GM12878 (cell line): Measurements from ENCODE around the gene KRTAP26-1. TPM values are rescaled to one million over a fixed set of nuclear protein-coding genes. Genes with fewer than 3 reads are reported as not detected.

Source experiments
- ATAC-seq: fragments of 200-7000 bp; cut with Tn5 transposase; 3 replicates; pipeline ENCODE4 v1.9.1; 2020; ENCODE audit warnings: mild to moderate bottlenecking, moderate library complexity
- BruUV-seq: library from RNA; stranded (reverse); fragments of 400-500 nt; replicated peaks from 2 replicates; lab custom pipeline; 2021; lab: Mats Ljungman, UMichigan
- CTCF ChIA-PET: fragments of 300-600 bp; sonication (Branson Sonifier 250); formaldehyde crosslinking; extraction: SDS; loops from one replicate; lab custom pipeline; 2021; ENCODE audit warnings: inconsistent platforms; lab: Yijun Ruan, JAX
- POLR2A ChIA-PET: fragments of 350-600 bp; formaldehyde crosslinking; extraction: SDS; loops from one replicate; lab custom pipeline; 2021; ENCODE audit warnings: inconsistent platforms; lab: Charles Lee
- RAD21 ChIA-PET: fragments of 300-600 bp; sonication (Branson Sonifier 250); formaldehyde crosslinking; loops from one replicate; lab custom pipeline; 2023; ENCODE audit warnings: antibody characterized with exemption; ENCODE audit not compliant: unreplicated experiment; lab: Charles Lee
- SMC1A ChIA-PET: fragments of 300-600 bp; sonication (Branson Sonifier 250); formaldehyde crosslinking; loops from one replicate; lab custom pipeline; 2023; ENCODE audit not compliant: unreplicated experiment, uncharacterized antibody; lab: Charles Lee
- DNase-seq: peaks from one replicate; pipeline ENCODE4 v3.0.0-alpha.2; 2011; ENCODE audit warnings: low read depth, low spot score
- FAIRE-seq: peaks from 3 replicates; lab custom pipeline; 2011; peaks lifted over from hg19 to GRCh38; lab: Jason Lieb, UNC
- H2AFZ ChIP-seq: 2 replicates; pipeline ENCODE4 v1.6.0; 2011; ENCODE audit warnings: low read depth, low read length, control low read depth; ENCODE audit not compliant: control insufficient read depth
- H3K27ac ChIP-seq: 2 replicates; pipeline ENCODE4 v1.5.1; 2011; ENCODE audit warnings: control low read depth; ENCODE audit not compliant: control insufficient read depth, insufficient read depth
- H3K27me3 ChIP-seq, 2 experiments: replicated peaks in 1 of 2; 2 replicates each; pipeline versions ENCODE4 v1.6.0 to v1.6.1; 2011; ENCODE audit warnings: low read length in 1 of 2; ENCODE audit not compliant: control insufficient read depth in 2 of 2, insufficient read depth in 2 of 2
- H3K36me3 ChIP-seq, 2 experiments: 2 replicates each; pipeline ENCODE4 v1.5.1; 2011; ENCODE audit warnings: low read length in 1 of 2; ENCODE audit not compliant: control insufficient read depth in 2 of 2, insufficient read depth in 2 of 2
- H3K4me1 ChIP-seq: 2 replicates; pipeline ENCODE4 v1.6.1; 2011; ENCODE audit warnings: mild to moderate bottlenecking, low read length, moderate library complexity, mixed read lengths; ENCODE audit not compliant: control insufficient read depth, insufficient read depth
- H3K4me2 ChIP-seq: 2 replicates; pipeline ENCODE4 v1.6.0; 2011; ENCODE audit warnings: control low read depth; ENCODE audit not compliant: control insufficient read depth, insufficient read depth
- H3K4me3 ChIP-seq: fragments of 200-600 bp; sonication (generic); 2 replicates; pipeline ENCODE4 v1.5.1; 2016
- H3K79me2 ChIP-seq: 2 replicates; pipeline ENCODE4 v1.6.0; 2011; ENCODE audit warnings: low read length; ENCODE audit not compliant: control insufficient read depth, insufficient read depth
- H3K9ac ChIP-seq: 2 replicates; pipeline ENCODE4 v1.8.0; 2011; ENCODE audit warnings: low read length, control low read depth, mixed read lengths; ENCODE audit not compliant: control insufficient read depth, insufficient read depth
- H3K9me3 ChIP-seq: replicated peaks from 3 replicates; pipeline ENCODE4 v1.5.1; 2011; ENCODE audit warnings: mild to moderate bottlenecking, low read length; ENCODE audit not compliant: control insufficient read depth, insufficient read depth
- H4K20me1 ChIP-seq: 2 replicates; pipeline ENCODE4 v1.6.0; 2011; ENCODE audit not compliant: control insufficient read depth, insufficient read depth
- BACH1 ChIP-seq: fragments of 450-650 bp; IDR thresholded peaks from 2 replicates; pipeline ENCODE4 v1.6.1; 2017; ENCODE audit warnings: mild to moderate bottlenecking, borderline replicate concordance
- BRCA1 ChIP-seq: IDR thresholded peaks from 2 replicates; pipeline ENCODE4 v1.6.1; 2011; ENCODE audit warnings: low read depth, low read length, improper control_type of control experiment
- FOXK2 ChIP-seq: fragments of 450-650 bp; IDR thresholded peaks from 2 replicates; pipeline ENCODE4 v1.6.1; 2017; ENCODE audit warnings: mild to moderate bottlenecking, moderate library complexity
- GATAD2B ChIP-seq: fragments of 450-650 bp; conservative IDR thresholded peaks from 2 replicates; pipeline ENCODE4 v1.6.1; 2017; ENCODE audit warnings: low read depth, mild to moderate bottlenecking, moderate library complexity
- HDGF ChIP-seq: fragments of 450-650 bp; IDR thresholded peaks from 2 replicates; pipeline ENCODE4 v1.6.1; 2016; ENCODE audit warnings: antibody characterized with exemption
- NFXL1 ChIP-seq: fragments of 450-650 bp; IDR thresholded peaks from 2 replicates; pipeline ENCODE4 v1.6.1; 2017; ENCODE audit warnings: antibody characterized with exemption, mild to moderate bottlenecking, borderline replicate concordance
- NRF1 ChIP-seq: conservative IDR thresholded peaks from 2 replicates; pipeline ENCODE4 v1.6.1; 2011; ENCODE audit warnings: mild to moderate bottlenecking, low read depth, low read length, improper control_type of control experiment
- POLR2A ChIP-seq: IDR thresholded peaks from 2 replicates; pipeline ENCODE4 v1.6.1; 2011; ENCODE audit warnings: low read depth, mild to moderate bottlenecking, low read length
- POLR2AphosphoS5 ChIP-seq: IDR thresholded peaks from 2 replicates; pipeline ENCODE4 v1.6.1; 2011; ENCODE audit warnings: mild to moderate bottlenecking, low read length, inconsistent platforms
- RBBP5 ChIP-seq: fragments of 200-600 bp; sonication (generic); conservative IDR thresholded peaks from 2 replicates; pipeline ENCODE4 v1.6.1; 2016
- RELA ChIP-seq: fragments of 450-650 bp; IDR thresholded peaks from 2 replicates; pipeline ENCODE4 v1.8.0; 2014; ENCODE audit warnings: borderline replicate concordance; ENCODE audit not compliant: partially characterized antibody
- SMC3 ChIP-seq: IDR thresholded peaks from 2 replicates; pipeline ENCODE4 v1.6.1; 2011; ENCODE audit warnings: low read length, improper control_type of control experiment, borderline replicate concordance
- SREBF2 ChIP-seq: IDR thresholded peaks from 2 replicates; pipeline ENCODE4 v1.6.1; 2012; ENCODE audit warnings: mild to moderate bottlenecking, low read length
- TARDBP ChIP-seq: IDR thresholded peaks from 2 replicates; pipeline ENCODE4 v1.6.1; 2016; ENCODE audit warnings: borderline replicate concordance
- YY1 ChIP-seq: IDR thresholded peaks from 2 replicates; pipeline ENCODE4 v1.6.1; 2011; ENCODE audit warnings: low read depth, mild to moderate bottlenecking, low read length
- ZBED1 ChIP-seq: IDR thresholded peaks from 2 replicates; pipeline ENCODE4 v1.6.1; 2016; ENCODE audit warnings: borderline replicate concordance
- ZBTB4 ChIP-seq: fragments of 450-650 bp; formaldehyde crosslinking; IDR thresholded peaks from 2 replicates; pipeline ENCODE4 v1.4.0; 2022; ENCODE audit warnings: mild to moderate bottlenecking, moderate library complexity
- WGBS: methylation state at CpG from one replicate; pipeline ENCODE4 v1.1.6; 2016; ENCODE audit warnings: low lambda C conversion rate; ENCODE audit not compliant: insufficient replicate concordance, insufficient coverage; ENCODE audit errors: missing lambda C conversion rate; 5-methylcytosine and 5-hydroxymethylcytosine counted together
- in situ Hi-C: fragments of 300-500 bp; cut with MboI; formaldehyde crosslinking; loops from 9 replicates; pipeline ENCODE4 v1.14.3; 2018; ENCODE audit warnings: mixed read lengths
- intact Hi-C: fragments of 100-400 bp; cut with micrococcal nuclease; formaldehyde crosslinking; loops from one replicate; pipeline ENCODE4 v1.14.2; 2022; ENCODE audit not compliant: unreplicated experiment
- polyA plus RNA-seq, 11 experiments: library from polyadenylated mRNA; depleted of rRNA in 4 of 11; unstranded in 6 of 11; stranded (reverse) in 5 of 11; fragments of >200 nt; fragmentation: Nextera tagmentation in 4 of 11; fragmentation: Illumina TruSeq in 1 of 11; extraction: Ambion mirVana in 4 of 11; extraction: Trizol in 1 of 11; gene quantifications; 1 replicate in 1 of 11; 2 replicates in 10 of 11; pipeline versions ENCODE4 v1.2.1 to v1.2.3, GENCODE V29; 2011 to 2016; ENCODE audit warnings: inconsistent platforms in 2 of 11, missing spikeins in 2 of 11, low read depth in 1 of 11
- total RNA-seq, 4 experiments: library from RNA; depleted of rRNA in 3 of 4; stranded (reverse); fragments of >200 nt in 3 of 4; fragmentation: Illumina TruSeq in 1 of 4; extraction: Trizol in 1 of 4; gene quantifications; 2 replicates each; pipeline versions ENCODE4 v1.2.1 to v1.2.3, GENCODE V29; 2013 to 2021
- TF ChIP-seq, protein P1 (sequence below): IDR thresholded peaks from 2 replicates; pipeline ENCODE4 v1.6.1; 2012; ENCODE audit warnings: low read depth, low read length, improper control_type of control experiment
- TF ChIP-seq, protein P2 (sequence below): fragments of 450-650 bp; IDR thresholded peaks from 2 replicates; pipeline ENCODE4 v1.6.1; 2016; ENCODE audit warnings: mild to moderate bottlenecking
- TF ChIP-seq, protein P3 (sequence below): IDR thresholded peaks from 2 replicates; pipeline ENCODE4 v1.6.1; 2011; ENCODE audit warnings: mild to moderate bottlenecking, low read depth, low read length, moderate library complexity; ENCODE audit not compliant: insufficient replicate concordance

The KRTAP26-1 gene
- total and polyA plus RNA-seq, 10 of the 15 experiments (the other 5 are each of a cell fraction or from before 2014, with no cell fraction given), result not detected

DNA sequence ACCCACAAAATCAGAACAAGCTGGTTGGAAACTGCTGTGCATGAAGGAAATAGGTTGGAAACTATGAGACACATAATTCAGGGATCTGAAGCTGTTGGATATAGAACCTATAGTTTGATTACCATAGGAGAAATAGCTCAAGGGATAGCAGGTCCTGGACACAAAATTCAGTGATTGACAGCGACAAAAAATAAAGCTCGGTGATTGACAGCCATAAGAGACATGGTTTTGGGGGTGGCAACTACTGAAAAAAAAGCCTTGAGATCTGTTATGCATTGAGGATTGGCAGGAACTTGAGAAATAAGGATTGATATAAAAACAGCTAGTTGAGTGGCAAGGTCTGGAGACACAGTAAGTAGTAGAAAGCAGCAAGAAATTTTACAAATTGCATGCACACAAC, 30.9 kb downstream of the KRTAP26-1 start, which contains the start of gene KRTAP25-1 (continued):
- TF ChIP-seq FOXK2, result no peak
- TF ChIP-seq NFXL1, result no peak
- no peak for TF ChIP-seq GATAD2B
- TF ChIP-seq POLR2AphosphoS5, result no peak
- no peak for TF ChIP-seq RBBP5
- no peak for TF ChIP-seq RELA
- TF ChIP-seq TARDBP, result no peak
- no peak for TF ChIP-seq NRF1
- TF ChIP-seq SMC3, result no peak
- TF ChIP-seq, protein P1, sequence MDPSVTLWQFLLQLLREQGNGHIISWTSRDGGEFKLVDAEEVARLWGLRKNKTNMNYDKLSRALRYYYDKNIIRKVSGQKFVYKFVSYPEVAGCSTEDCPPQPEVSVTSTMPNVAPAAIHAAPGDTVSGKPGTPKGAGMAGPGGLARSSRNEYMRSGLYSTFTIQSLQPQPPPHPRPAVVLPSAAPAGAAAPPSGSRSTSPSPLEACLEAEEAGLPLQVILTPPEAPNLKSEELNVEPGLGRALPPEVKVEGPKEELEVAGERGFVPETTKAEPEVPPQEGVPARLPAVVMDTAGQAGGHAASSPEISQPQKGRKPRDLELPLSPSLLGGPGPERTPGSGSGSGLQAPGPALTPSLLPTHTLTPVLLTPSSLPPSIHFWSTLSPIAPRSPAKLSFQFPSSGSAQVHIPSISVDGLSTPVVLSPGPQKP, result no peak
- TF ChIP-seq, protein P2, sequence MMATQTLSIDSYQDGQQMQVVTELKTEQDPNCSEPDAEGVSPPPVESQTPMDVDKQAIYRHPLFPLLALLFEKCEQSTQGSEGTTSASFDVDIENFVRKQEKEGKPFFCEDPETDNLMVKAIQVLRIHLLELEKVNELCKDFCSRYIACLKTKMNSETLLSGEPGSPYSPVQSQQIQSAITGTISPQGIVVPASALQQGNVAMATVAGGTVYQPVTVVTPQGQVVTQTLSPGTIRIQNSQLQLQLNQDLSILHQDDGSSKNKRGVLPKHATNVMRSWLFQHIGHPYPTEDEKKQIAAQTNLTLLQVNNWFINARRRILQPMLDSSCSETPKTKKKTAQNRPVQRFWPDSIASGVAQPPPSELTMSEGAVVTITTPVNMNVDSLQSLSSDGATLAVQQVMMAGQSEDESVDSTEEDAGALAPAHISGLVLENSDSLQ, result no peak

DNA sequence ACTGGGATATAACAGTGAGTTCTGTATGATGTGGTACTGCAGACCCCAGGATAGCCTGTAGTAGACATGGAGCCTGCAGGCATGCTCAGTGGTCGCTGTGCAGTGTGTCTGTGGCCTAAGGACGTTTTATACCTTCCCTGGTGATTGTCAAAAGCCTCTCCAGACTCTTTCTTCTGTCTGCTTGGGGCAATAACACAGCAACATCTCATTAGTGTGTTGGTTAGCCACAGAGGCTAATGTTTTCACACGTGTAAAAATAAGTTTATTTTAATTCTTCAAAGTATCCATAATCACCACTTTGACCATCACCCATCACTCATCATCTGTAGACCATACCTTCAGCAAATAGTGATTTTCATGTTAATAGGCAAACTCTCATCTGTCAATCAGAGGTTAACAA, 37.3 kb downstream of the KRTAP26-1 start, which contains the start of gene KRTAP24-1:
KRTAP24-1 (minus strand) TSS at position 101 of the 400 bp plus-strand sequence; CDS start at position 83, 18 bp downstream.
- no peaks in the 10 kb centered on the region for H4K20me1 ChIP-seq
- 0% methylated on average over 3 of the region's 3 CpGs for WGBS
- POLR2A ChIA-PET, result no interaction called here
- no peak within 1 kb of the TSS for H3K4me3 ChIP-seq
- FAIRE-seq, result no peak
- in situ Hi-C loops, result no loop called here
- no peak within 1 kb of the TSS for H3K4me2 ChIP-seq
- intact Hi-C loops, result no loop called here
- no peak for ATAC-seq
- H3K27ac ChIP-seq, result no peak within 1 kb of the TSS
- no peak within 1 kb of the TSS for H3K9ac ChIP-seq
- no TSS peak for BruUV-seq
- RAD21 ChIA-PET, result no interaction called here
- H3K79me2 ChIP-seq, result no peaks in the 10 kb centered on the region
- no peak within 1 kb of the TSS for H2AFZ ChIP-seq
- H3K36me3 ChIP-seq, result no peaks in the 10 kb centered on the region
- SMC1A ChIA-PET, result no interaction called here
- no peak for DNase-seq
- CTCF ChIA-PET, result no interaction called here
- H3K27me3 ChIP-seq, result no peaks in the 10 kb centered on the region
- no peaks in the 10 kb centered on the region for H3K9me3 ChIP-seq
- H3K4me1 ChIP-seq, result no peaks in the 10 kb centered on the region
- TF ChIP-seq, protein P3, sequence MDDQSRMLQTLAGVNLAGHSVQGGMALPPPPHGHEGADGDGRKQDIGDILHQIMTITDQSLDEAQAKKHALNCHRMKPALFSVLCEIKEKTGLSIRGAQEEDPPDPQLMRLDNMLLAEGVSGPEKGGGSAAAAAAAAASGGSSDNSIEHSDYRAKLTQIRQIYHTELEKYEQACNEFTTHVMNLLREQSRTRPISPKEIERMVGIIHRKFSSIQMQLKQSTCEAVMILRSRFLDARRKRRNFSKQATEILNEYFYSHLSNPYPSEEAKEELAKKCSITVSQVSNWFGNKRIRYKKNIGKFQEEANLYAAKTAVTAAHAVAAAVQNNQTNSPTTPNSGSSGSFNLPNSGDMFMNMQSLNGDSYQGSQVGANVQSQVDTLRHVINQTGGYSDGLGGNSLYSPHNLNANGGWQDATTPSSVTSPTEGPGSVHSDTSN, result no peak
- no peak for TF ChIP-seq HDGF
- no peak for TF ChIP-seq YY1
- TF ChIP-seq RBBP5, result no peak
- no peak for TF ChIP-seq RELA
- TF ChIP-seq POLR2A, result no peak
- no peak for TF ChIP-seq SREBF2
- TF ChIP-seq ZBTB4, result no peak
- no peak for TF ChIP-seq ZBED1
- no peak for TF ChIP-seq BRCA1
- TF ChIP-seq BACH1, result no peak
